Activated naive CD4-positive, alpha-beta T cell treated with anti-CD3 and anti-CD28 coated beads, Interleukin-2, amount 50 U/mL, for 24 hours (primary cell): ENCODE results near the gene MAGEB1.

ENCODE experiments used
- H3K27ac Mint-ChIP-seq: one replicate; pipeline ENCODE4 v1.8.0; 2021; ENCODE audit warnings: mild to moderate bottlenecking, mixed read lengths
- H3K27me3 Mint-ChIP-seq: one replicate; pipeline ENCODE4 v1.8.0; 2021; ENCODE audit warnings: mixed read lengths
- H3K36me3 Mint-ChIP-seq: one replicate; pipeline ENCODE4 v1.8.0; 2021; ENCODE audit warnings: mixed read lengths
- H3K4me1 Mint-ChIP-seq: one replicate; pipeline ENCODE4 v1.8.0; 2021; ENCODE audit warnings: mixed read lengths
- H3K4me3 Mint-ChIP-seq: one replicate; pipeline ENCODE4 v1.8.0; 2021; ENCODE audit warnings: mild to moderate bottlenecking, mixed read lengths
- H3K9me3 Mint-ChIP-seq: one replicate; pipeline ENCODE4 v1.8.0; 2021; ENCODE audit warnings: mixed read lengths

Gene MAGEB1, protein sequence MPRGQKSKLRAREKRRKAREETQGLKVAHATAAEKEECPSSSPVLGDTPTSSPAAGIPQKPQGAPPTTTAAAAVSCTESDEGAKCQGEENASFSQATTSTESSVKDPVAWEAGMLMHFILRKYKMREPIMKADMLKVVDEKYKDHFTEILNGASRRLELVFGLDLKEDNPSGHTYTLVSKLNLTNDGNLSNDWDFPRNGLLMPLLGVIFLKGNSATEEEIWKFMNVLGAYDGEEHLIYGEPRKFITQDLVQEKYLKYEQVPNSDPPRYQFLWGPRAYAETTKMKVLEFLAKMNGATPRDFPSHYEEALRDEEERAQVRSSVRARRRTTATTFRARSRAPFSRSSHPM

DNA sequence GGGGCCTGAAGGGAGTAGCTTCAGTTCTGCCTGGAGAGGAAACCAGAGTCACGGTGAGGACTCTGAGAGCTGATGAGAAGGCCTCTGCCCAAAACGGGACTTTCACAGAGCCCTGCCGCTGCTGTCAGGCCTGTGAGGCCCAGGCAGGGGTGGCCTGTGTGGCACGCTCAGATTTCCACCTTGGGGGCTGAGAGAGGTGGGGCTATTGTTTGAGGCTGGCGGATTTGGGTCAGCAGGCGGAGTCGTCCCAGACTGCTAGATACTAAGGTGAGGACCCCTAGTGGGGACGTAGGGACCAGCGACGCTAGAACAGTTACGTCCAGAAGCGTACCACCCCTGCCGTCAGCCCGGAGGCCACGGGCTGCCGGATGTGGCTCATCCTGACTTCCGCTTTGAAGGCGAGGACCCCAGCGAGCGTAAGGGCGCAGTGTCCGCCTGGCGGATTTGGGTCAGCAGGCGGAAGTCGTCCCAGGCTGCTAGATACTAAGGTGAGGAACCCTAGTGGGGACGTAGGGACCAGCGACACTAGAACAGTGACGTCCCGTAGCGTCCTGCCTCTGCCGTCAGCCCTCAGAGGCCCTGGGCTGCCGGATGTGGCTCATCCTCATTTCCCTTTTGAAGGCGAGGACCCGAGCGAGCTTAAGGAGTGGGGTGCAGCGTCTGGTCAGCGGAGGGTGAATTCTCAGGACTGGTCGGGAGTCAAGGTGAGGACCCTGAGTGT is at the start of gene MAGEB1:
MAGEB1 (plus strand) TSS at position 378 of the 721 bp plus-strand sequence. CDS start 3,348 bp downstream, outside the sequence.
- H3K4me1 Mint-ChIP-seq = no peaks in the 10 kb centered on the region
- no peaks in the 10 kb centered on the region for H3K36me3 Mint-ChIP-seq
- H3K27ac Mint-ChIP-seq = no peak within 1 kb of the TSS
- no peaks in the 10 kb centered on the region for H3K9me3 Mint-ChIP-seq
- H3K4me3 Mint-ChIP-seq = no peak within 1 kb of the TSS
- H3K27me3 Mint-ChIP-seq = no peaks in the 10 kb centered on the region

DNA sequence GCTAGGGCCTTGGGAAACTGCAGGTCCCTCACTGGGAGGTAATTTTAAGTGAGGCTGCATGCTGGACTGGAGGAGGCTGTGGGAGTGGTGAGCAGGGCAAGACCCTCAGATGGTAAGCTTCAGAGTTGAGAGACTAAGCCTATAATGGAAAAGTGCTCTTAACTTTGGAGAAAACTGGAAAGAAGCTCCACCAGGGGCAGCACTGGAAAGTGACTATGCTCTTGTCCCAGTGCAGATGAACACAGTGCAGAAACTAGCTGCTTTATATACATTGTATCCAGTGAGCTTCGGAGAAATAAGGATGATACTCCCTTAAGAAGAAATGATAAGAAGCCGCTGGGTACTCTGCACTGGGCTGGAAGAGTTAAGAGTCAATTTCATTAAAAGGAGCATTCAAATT is 34.8 kb upstream of the MAGEB1 start:
- H3K4me3 Mint-ChIP-seq = no peak overlapping the region
- no peak overlapping the region for H3K27ac Mint-ChIP-seq
- H3K27me3 Mint-ChIP-seq = peaks cover 1% of the 10 kb centered on the region
- H3K4me1 Mint-ChIP-seq = no peaks in the 10 kb centered on the region
- H3K9me3 Mint-ChIP-seq = no peaks in the 10 kb centered on the region
- no peaks in the 10 kb centered on the region for H3K36me3 Mint-ChIP-seq

DNA sequence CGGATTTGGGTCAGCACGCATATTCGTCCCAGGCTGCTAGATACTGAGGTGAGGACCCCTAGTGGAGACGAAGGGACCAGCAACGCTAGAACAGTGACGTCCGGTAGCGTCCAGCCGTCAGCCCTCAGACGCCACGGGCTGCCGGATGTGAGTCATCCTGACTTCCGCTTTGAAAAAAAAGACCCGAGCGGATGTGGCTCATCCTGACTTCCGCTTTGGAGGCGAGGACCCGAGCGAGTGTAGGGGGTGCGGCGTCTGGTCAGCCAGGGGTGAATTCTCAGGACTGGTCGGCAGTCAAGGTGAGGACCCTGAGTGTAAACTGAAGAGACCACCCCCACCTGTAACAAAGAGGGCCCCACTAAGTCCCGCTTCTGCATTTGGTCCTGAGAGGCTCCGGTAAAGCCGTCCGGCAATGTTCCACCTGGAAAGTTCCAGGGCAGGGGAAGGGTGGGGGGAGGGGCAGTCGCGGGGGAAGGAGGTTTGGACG is 31.5 kb upstream of the MAGEB1 start, which contains the start of gene MAGEB2:
MAGEB2 (plus strand) TSS at position 207 of the 487 bp plus-strand sequence. CDS start 3,018 bp downstream, outside the sequence.
- peaks cover 1% of the 10 kb centered on the region for H3K27me3 Mint-ChIP-seq
- H3K27ac Mint-ChIP-seq = no peak within 1 kb of the TSS
- H3K36me3 Mint-ChIP-seq = no peaks in the 10 kb centered on the region
- H3K9me3 Mint-ChIP-seq = no peaks in the 10 kb centered on the region
- no peaks in the 10 kb centered on the region for H3K4me1 Mint-ChIP-seq
- H3K4me3 Mint-ChIP-seq = no peak within 1 kb of the TSS

DNA sequence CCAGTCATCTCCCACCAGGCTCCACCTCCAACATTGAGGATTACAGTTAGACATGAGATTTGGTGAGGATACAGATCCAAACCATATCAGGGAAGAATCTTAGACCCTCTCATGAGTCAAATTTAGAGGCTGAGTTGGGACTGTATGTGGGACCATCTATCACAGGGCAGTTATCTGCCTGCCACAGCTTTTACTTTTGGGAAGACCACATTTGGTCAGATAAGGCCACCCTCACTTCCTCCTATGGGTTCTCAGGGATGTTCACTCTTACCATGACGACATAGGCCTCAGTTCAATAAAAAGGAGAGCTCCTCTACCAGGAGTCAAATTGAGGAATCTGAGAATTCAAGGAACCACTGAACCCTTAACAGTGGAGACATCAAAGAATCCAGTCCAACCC is 29.5 kb upstream of the MAGEB1 start:
- Mint-ChIP-seq H3K27me3 (no peaks in the 10 kb centered on the region), H3K36me3 (no peaks in the 10 kb centered on the region), H3K4me1 (no peaks in the 10 kb centered on the region), H3K27ac (no peak overlapping the region), H3K4me3 (no peak overlapping the region), H3K9me3 (no peaks in the 10 kb centered on the region)

DNA sequence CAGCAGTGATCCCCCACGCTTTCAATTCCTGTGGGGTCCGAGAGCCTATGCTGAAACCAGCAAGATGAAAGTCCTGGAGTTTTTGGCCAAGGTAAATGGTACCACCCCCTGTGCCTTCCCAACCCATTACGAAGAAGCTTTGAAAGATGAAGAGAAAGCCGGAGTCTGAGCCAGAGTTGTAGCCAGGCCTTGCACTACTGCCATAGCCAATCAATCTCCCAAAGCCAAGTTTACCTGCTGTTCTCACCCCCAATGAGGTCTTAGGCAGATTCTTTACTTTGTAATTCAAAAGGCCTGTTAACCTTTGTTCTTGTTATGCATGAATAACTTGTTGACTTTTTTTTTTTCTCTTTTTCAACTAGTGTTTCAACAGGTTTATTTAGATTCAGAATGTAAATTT is 27.6 kb upstream of the MAGEB1 start:
- no peak overlapping the region for H3K4me3 Mint-ChIP-seq
- no peaks in the 10 kb centered on the region for H3K4me1 Mint-ChIP-seq
- no peaks in the 10 kb centered on the region for H3K9me3 Mint-ChIP-seq
- H3K36me3 Mint-ChIP-seq = no peaks in the 10 kb centered on the region
- no peak overlapping the region for H3K27ac Mint-ChIP-seq
- no peaks in the 10 kb centered on the region for H3K27me3 Mint-ChIP-seq

DNA sequence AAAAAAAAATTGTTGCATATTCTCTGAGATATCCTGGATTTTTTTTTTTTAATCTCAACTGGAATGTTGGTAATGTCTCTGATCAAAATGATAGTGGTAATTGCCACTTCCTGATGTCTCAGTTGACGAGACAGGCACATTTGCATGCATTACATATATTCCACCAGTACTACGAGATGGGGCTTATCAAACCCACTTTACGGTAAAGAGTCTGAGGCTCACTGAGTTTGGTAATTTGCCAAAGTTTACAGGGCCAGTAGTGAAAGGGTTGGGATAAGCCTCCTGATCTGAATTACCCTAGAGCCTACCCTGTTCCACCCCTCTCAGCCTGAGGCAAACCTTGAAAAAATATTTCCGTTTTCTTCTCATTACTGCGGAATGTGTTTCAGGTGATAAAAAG is 26.3 kb upstream of the MAGEB1 start:
- no peaks in the 10 kb centered on the region for H3K4me1 Mint-ChIP-seq
- no peaks in the 10 kb centered on the region for H3K36me3 Mint-ChIP-seq
- H3K9me3 Mint-ChIP-seq = no peaks in the 10 kb centered on the region
- no peak overlapping the region for H3K27ac Mint-ChIP-seq
- no peaks in the 10 kb centered on the region for H3K27me3 Mint-ChIP-seq
- no peak overlapping the region for H3K4me3 Mint-ChIP-seq

DNA sequence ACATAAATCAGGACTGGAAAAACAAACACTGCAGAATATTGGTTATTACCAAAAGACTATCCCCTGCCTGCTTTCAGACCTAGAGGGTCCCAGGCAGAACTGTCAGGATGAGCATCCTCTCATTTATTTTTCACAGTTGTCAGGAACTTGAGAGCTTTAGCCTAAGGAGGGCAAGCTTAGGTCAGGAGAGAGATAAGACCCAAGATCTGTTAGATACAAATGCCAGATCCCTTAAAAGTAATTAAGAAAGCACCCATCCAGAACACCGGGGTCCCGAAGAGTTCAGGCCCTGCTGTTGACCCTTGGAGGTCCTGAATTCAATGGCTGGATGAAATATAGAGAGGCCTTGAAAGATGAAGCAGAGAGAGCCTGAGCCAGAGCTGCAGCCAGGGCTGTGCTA is 22.4 kb upstream of the MAGEB1 start:
- Mint-ChIP-seq H3K9me3 (no peaks in the 10 kb centered on the region), H3K4me3 (no peak overlapping the region), H3K27ac (no peak overlapping the region), H3K36me3 (no peaks in the 10 kb centered on the region), H3K27me3 (no peaks in the 10 kb centered on the region), H3K4me1 (no peaks in the 10 kb centered on the region)

DNA sequence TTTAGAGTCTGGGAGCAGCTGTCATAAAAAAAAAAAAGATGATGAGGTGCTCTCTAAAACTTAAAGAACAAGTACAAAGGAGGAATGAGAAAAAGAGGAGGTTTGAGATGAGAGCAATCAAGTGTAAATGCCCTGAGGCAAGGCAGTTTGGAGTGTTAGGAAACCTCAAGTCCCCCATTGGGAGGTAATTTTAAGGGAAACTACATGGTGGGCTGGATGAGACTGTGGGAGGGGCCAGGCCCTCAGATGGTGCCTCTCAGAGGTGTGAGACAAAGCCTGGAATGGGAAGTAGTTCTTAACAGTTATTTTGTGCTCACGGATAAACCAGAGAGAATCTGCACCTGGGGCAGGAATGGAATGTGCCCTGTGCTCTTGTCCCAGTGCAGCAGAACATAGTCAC is 18.4 kb upstream of the MAGEB1 start:
- Mint-ChIP-seq H3K27ac (no peak overlapping the region), H3K9me3 (no peaks in the 10 kb centered on the region), H3K4me3 (no peak overlapping the region), H3K36me3 (no peaks in the 10 kb centered on the region), H3K4me1 (no peaks in the 10 kb centered on the region), H3K27me3 (no peaks in the 10 kb centered on the region)

DNA sequence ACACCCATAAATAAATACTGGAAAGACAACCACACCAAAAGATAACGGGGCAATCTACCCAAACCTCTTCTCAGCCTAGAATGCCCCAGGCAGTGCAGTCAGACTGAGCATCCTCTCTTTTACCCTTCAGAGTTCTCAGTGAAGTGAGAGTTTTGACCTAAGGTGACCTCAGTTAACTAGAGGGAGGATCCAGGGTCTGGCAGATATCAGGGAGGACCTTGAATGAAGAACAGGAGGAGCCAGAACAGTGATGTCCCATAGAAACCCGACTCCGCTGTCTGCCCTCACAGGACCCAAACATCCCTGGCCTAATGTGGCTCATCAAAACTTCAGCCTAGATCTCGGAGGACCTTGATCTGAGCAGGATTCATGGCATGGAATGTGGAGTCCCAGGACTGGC is 16.6 kb upstream of the MAGEB1 start, which contains the start of gene MAGEB3:
MAGEB3 (plus strand) TSS at position 263 of the 400 bp plus-strand sequence. CDS start 5,268 bp downstream, outside the sequence.
- no peaks in the 10 kb centered on the region for H3K36me3 Mint-ChIP-seq
- H3K4me3 Mint-ChIP-seq = no peak within 1 kb of the TSS
- no peaks in the 10 kb centered on the region for H3K27me3 Mint-ChIP-seq
- H3K4me1 Mint-ChIP-seq = no peaks in the 10 kb centered on the region
- H3K27ac Mint-ChIP-seq = no peak within 1 kb of the TSS
- no peaks in the 10 kb centered on the region for H3K9me3 Mint-ChIP-seq

DNA sequence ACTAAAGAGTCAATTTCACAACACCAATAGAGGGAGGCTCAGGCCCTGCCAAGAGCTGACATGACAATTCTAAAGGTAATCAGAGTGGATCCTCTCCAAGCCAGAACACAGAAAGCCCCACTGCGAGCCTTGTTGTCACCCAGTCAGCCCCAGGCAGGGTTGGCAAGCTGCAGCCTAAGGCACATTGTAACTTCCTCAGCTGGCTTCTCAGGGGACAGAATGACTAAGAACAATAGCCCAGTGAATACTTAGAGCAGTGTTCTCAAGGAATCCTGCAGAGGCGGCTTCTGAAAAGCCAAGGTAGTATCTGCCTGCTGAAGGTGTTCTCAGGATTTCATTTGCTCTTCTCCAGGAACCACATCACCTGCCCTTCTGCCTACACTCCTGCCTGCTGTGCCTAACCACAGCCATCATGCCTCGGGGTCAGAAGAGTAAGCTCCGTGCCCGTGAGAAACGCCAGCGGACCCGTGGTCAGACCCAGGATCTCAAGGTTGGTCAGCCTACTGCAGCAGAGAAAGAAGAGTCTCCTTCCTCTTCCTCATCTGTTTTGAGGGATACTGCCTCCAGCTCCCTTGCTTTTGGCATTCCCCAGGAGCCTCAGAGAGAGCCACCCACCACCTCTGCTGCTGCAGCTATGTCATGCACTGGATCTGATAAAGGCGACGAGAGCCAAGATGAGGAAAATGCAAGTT is 5.1 kb upstream of the MAGEB1 start, which contains the start of gene MAGEB4:
MAGEB4 (plus strand) TSS at position 277 of the 692 bp plus-strand sequence; CDS start at position 413, 136 bp downstream.
- no peak within 1 kb of the TSS for H3K4me3 Mint-ChIP-seq
- no peak within 1 kb of the TSS for H3K27ac Mint-ChIP-seq
- no peaks in the 10 kb centered on the region for H3K4me1 Mint-ChIP-seq
- H3K27me3 Mint-ChIP-seq = no peaks in the 10 kb centered on the region
- H3K36me3 Mint-ChIP-seq = no peaks in the 10 kb centered on the region
- H3K9me3 Mint-ChIP-seq = no peaks in the 10 kb centered on the region

DNA sequence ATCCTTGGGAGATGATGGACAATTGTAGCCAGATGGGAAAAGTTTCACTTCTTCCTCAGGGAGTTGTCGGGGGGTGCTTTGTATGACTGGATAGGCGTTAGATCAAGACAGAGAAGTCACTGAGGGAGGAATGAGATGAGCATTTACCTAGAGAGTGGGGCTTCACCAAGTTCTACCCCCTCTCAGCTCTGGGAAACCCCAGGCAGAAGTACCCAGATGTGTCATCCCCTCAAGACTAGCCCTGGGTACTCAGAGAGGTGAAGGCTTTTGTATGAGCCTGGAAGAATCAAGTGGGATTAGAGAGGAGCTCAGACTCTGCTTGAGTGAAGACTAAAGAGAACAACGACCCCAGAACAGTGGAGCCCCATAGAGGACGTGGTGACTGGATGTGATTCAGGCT is 1.9 kb downstream of the MAGEB1 start:
- H3K36me3 Mint-ChIP-seq = no peaks in the 10 kb centered on the region
- H3K9me3 Mint-ChIP-seq = no peaks in the 10 kb centered on the region
- no peak overlapping the region for H3K27ac Mint-ChIP-seq
- no peaks in the 10 kb centered on the region for H3K4me1 Mint-ChIP-seq
- H3K4me3 Mint-ChIP-seq = no peak overlapping the region
- H3K27me3 Mint-ChIP-seq = no peaks in the 10 kb centered on the region

DNA sequence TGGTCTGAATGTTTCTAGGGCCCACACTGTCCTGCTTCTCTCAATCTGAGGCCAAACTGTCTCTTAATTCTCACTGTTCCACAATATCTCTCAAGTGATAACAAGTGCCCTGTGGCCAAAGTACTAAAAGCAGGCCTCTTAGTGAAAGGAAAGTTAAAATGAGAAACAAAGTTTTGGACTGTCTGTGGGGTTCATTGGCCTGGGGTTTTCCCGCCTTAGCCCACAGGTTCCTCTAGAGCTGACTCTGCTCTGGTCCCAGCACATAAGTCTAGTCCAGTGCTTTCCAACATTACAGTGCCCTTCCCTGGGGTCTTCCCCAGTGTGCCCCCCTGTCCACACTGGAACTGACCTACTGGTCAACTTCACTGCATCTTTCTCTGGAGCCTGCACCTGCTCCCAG is 6.3 kb downstream of the MAGEB1 start:
- Mint-ChIP-seq H3K27ac (no peak overlapping the region), H3K27me3 (no peaks in the 10 kb centered on the region), H3K4me3 (no peak overlapping the region), H3K36me3 (no peaks in the 10 kb centered on the region), H3K4me1 (no peaks in the 10 kb centered on the region), H3K9me3 (no peaks in the 10 kb centered on the region)

DNA sequence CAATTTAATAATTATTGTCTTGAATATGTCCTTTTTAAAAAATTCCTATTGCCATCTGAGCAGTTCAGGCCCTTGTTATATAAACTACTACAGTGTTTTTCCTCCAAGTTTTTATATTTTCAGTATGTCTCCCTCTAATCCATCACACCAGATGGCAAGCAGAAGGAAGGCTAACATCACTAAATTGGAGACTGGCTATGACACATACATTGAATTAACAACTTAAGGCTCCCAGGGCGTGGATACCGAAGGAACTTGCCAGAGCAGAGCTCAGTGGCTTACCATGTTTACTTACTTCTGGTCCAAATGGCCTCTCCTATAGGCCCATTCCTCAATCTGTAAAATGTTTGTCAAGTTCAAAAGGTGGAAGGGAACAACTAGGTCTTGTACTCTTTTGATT is 13.0 kb downstream of the MAGEB1 start:
- Mint-ChIP-seq H3K36me3 (no peaks in the 10 kb centered on the region), H3K27ac (no peak overlapping the region), H3K9me3 (no peaks in the 10 kb centered on the region), H3K27me3 (no peaks in the 10 kb centered on the region), H3K4me3 (no peak overlapping the region), H3K4me1 (no peaks in the 10 kb centered on the region)

DNA sequence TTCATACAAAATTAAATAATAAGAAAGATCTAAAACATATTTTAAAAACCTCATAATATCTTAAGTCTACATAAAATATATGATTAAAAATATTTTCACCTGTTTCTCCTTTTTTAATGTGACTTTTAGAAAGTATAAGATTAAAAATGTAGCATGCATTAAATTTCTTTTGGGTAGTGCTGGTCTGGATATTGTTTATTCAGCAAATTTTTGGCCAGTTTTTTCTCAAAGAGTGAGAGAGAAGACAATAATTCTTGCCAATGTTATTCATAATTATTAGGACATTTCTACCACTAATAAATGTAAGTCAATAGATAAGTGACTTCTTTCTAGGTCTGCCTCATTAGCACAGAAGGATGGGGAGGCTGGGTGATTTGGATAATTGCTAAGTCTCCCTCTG is 14.1 kb downstream of the MAGEB1 start:
- no peak overlapping the region for H3K27ac Mint-ChIP-seq
- peaks cover 2% of the 10 kb centered on the region for H3K27me3 Mint-ChIP-seq
- H3K4me3 Mint-ChIP-seq = no peak overlapping the region
- no peaks in the 10 kb centered on the region for H3K36me3 Mint-ChIP-seq
- H3K4me1 Mint-ChIP-seq = no peaks in the 10 kb centered on the region
- no peaks in the 10 kb centered on the region for H3K9me3 Mint-ChIP-seq

DNA sequence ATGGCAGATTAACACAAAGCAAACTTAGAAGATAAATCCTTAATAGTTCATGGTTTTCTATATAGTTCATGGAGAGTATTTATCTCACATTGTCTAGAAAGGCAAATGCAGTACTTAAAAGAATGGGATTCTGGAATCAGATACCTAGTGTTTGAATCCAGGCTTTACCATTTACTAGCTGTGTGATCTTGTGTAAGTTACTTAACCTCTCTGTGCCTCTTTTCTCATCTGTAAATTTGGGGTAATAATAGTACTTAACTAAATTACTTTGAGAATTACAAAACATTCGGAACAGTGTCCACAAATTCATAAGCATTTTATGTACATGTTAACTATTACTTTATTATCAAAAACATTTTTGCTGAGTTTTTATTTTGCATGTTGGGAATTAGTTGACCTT is 15.8 kb downstream of the MAGEB1 start:
- H3K27me3 Mint-ChIP-seq = peaks cover 2% of the 10 kb centered on the region
- H3K4me1 Mint-ChIP-seq = no peaks in the 10 kb centered on the region
- H3K9me3 Mint-ChIP-seq = no peaks in the 10 kb centered on the region
- H3K36me3 Mint-ChIP-seq = no peaks in the 10 kb centered on the region
- H3K4me3 Mint-ChIP-seq = no peak overlapping the region
- H3K27ac Mint-ChIP-seq = no peak overlapping the region

DNA sequence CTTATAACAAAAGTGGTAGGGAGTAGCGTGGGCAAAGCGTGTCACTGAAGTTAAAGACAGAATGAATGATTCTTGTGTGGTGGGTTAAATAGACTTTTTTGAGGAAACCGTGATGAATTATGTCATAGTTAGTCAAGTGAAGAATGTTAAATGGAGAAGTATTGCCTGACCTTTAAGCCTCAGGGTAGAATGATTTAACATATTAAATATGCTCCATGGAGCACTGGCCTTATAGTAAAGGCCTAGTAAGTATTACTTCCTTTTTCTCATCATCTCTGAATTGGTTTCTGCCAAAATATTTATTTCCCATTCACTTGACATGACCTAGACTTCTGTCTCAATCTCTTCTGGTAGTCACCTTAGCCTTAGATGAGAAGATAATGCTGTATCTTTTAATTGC is 23.7 kb downstream of the MAGEB1 start:
- H3K4me3 Mint-ChIP-seq = no peak overlapping the region

More for the DNA sequence above, 23.7 kb downstream of the MAGEB1 start:
- no peaks in the 10 kb centered on the region for H3K36me3 Mint-ChIP-seq
- H3K9me3 Mint-ChIP-seq = no peaks in the 10 kb centered on the region
- H3K4me1 Mint-ChIP-seq = no peaks in the 10 kb centered on the region
- H3K27ac Mint-ChIP-seq = no peak overlapping the region
- H3K27me3 Mint-ChIP-seq = no peaks in the 10 kb centered on the region
